ENCODE measurements around the gene CFAP45. TPM values are rescaled to one million over a fixed set of nuclear protein-coding genes. Genes with fewer than 3 reads are reported as not detected.

The CFAP45 gene
- total and polyA plus RNA-seq, 4 experiments from 2014 or later = 0.15 to 0.67 (median 0.52) TPM; not detected in 1

DNA sequence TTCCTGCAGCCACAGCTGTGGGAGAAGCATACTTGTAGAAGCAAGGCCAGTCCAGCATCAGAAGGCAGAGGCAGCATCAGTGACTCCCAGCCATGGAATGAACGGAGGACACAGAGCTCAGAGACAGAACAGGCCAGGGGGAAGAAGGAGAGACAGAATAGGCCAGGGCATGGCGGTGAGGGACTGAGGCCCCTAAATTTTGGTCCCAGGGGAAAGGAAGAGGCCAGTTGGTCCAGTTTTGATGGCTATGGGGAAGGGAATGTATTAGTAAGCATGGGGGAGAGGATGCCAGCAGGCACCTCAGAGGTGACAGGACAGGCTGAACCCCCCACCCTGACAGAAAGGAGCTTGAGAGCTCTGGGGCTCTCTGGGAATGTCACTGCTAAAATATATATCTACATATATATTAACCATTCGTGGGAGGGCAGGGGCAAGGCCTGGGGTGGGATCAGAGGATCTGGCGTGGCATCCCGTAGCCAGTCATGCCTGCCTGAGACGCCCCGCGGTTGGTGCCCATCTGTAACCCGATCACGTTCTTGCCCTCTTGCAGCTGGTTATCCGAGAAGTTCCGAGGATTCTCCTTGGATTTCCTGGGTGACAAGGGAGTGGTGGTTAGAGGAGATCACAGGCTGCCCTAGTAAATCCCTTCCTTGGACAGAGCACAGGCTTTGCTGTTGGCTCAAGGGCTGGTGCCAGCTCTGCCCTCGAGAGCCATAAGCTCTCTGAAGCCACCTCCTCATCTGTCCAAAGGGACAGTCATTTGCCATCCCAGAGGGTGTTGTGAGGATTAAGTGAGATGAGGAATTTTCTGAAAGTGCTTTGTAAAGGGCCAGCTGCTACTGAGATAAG, 18.6 kb upstream of the CFAP45 start:
- CTCF ChIA-PET (ENCODE audit: partially characterized antibody) = no interaction called here
- DNase-seq = no peak
- Histone ChIP-seq H3K27ac (ENCODE audit: low read depth, low read length) (no peak overlapping the region), H3K4me1 (ENCODE audit: insufficient read depth, low read length) (peaks cover 67% of the 10 kb centered on the region), H3K27me3 (ENCODE audit: insufficient read depth, low read length) (no peaks in the 10 kb centered on the region), H3K9me3 (ENCODE audit: control insufficient read depth in 1 of 2, low read length in 2 of 2) (no peaks in the 10 kb centered on the region), H3K36me3 (ENCODE audit: insufficient read depth, low read length) (peaks cover 38% of the 10 kb centered on the region), H3K4me3 (ENCODE audit: low read length in 2 of 2) (no peak overlapping the region)
- peaks cover 48 to 87% (median 69%) of the 10 kb centered on the region in 4 donors for H3K4me1 Mint-ChIP-seq
- intact Hi-C loops (cut with micrococcal nuclease) = no loop called here
- H3K27me3 Mint-ChIP-seq = no peaks in the 10 kb centered on the region
- POLR2A ChIA-PET (ENCODE audit: partially characterized antibody) = interaction anchor here (1.1 kb wide), 1 partner anchor 16 kb away, joined by 3 read pairs; no protein-coding TSS in a partner anchor
- peaks cover 0 to 2% (median 0%) of the 10 kb centered on the region in 8 donors for H3K9me3 Mint-ChIP-seq
- H3K27ac Mint-ChIP-seq = peak overlapping the region; percentile 36 to 100 (median 89)
- peak overlapping the region in 3 of 8 donors; percentile 12 to 47 (median 39) for H3K4me3 Mint-ChIP-seq
- H3K36me3 Mint-ChIP-seq = peaks cover 42 to 74% of the 10 kb centered on the region in 2 donors

GRCh38 chr1:159917533-159918351, 17.8 kb upstream of the CFAP45 start:
- peak overlapping the region; percentile 77 to 100 (median 91) for H3K27ac Mint-ChIP-seq
- no peaks in the 10 kb centered on the region for H3K27me3 ChIP-seq (ENCODE audit: insufficient read depth, low read length)
- peaks cover 0 to 2% (median 0%) of the 10 kb centered on the region in 8 donors for H3K9me3 Mint-ChIP-seq
- peaks cover 50 to 87% (median 72%) of the 10 kb centered on the region in 4 donors for H3K4me1 Mint-ChIP-seq
- peak overlapping the region in 3 of 8 donors; percentile 2 to 39 (median 10) for H3K4me3 Mint-ChIP-seq
- peaks cover 42 to 68% of the 10 kb centered on the region in 2 donors for H3K36me3 Mint-ChIP-seq
- DNase-seq = no peak
- ChIA-PET CTCF (ENCODE audit: partially characterized antibody) (no interaction called here), POLR2A (ENCODE audit: partially characterized antibody) (no interaction called here)
- H3K9me3 ChIP-seq (ENCODE audit: control insufficient read depth in 1 of 2, low read length in 2 of 2) = no peaks in the 10 kb centered on the region
- intact Hi-C loops (cut with micrococcal nuclease) = no loop called here
- no peak overlapping the region for H3K4me3 ChIP-seq (ENCODE audit: low read length in 2 of 2)
- peaks cover 38% of the 10 kb centered on the region for H3K36me3 ChIP-seq (ENCODE audit: insufficient read depth, low read length)
- H3K27me3 Mint-ChIP-seq = no peaks in the 10 kb centered on the region
- H3K27ac ChIP-seq (ENCODE audit: low read depth, low read length) = no peak overlapping the region
- peaks cover 70% of the 10 kb centered on the region for H3K4me1 ChIP-seq (ENCODE audit: insufficient read depth, low read length)

GRCh38 chr1:159916242-159917051, 16.5 kb upstream of the CFAP45 start:
- H3K36me3 Mint-ChIP-seq = peaks cover 42 to 61% of the 10 kb centered on the region in 2 donors
- no peak overlapping the region for H3K27ac ChIP-seq (ENCODE audit: low read depth, low read length)
- H3K27ac Mint-ChIP-seq = peak overlapping the region; percentile 80 to 92 (median 87)

GRCh38 chr1:159915571-159916241, 15.7 kb upstream of the CFAP45 start:
- peaks cover 35 to 54% of the 10 kb centered on the region in 2 donors for H3K36me3 Mint-ChIP-seq
- no peaks in the 10 kb centered on the region for H3K27me3 Mint-ChIP-seq
- Histone ChIP-seq H3K4me1 (ENCODE audit: insufficient read depth, low read length) (peaks cover 70% of the 10 kb centered on the region), H3K36me3 (ENCODE audit: insufficient read depth, low read length) (peaks cover 35% of the 10 kb centered on the region), H3K9me3 (ENCODE audit: control insufficient read depth in 1 of 2, low read length in 2 of 2) (no peaks in the 10 kb centered on the region), H3K4me3 (ENCODE audit: low read length in 2 of 2) (no peak overlapping the region), H3K27ac (ENCODE audit: low read depth, low read length) (no peak overlapping the region), H3K27me3 (ENCODE audit: insufficient read depth, low read length) (no peaks in the 10 kb centered on the region)
- ChIA-PET CTCF (ENCODE audit: partially characterized antibody) (interaction anchor here (0.6 to 3.0 kb wide), 6 partner anchors 8 to 30 kb away, joined by 3 to 16 read pairs (median 4); partner anchors contain the start of gene IGSF9), POLR2A (ENCODE audit: partially characterized antibody) (interaction anchor here (1.2 to 1.4 kb wide), 3 partner anchors 8 to 15 kb away, joined by 3 read pairs; no protein-coding TSS in a partner anchor)
- H3K27ac Mint-ChIP-seq = peak overlapping the region; percentile 80 to 92 (median 87)
- H3K4me3 Mint-ChIP-seq = no peak overlapping the region
- intact Hi-C loops (cut with micrococcal nuclease) = no loop called here
- DNase-seq = no peak
- peaks cover 53 to 89% (median 72%) of the 10 kb centered on the region in 4 donors for H3K4me1 Mint-ChIP-seq
- peaks cover 0 to 2% (median 0%) of the 10 kb centered on the region in 8 donors for H3K9me3 Mint-ChIP-seq

More at GRCh38 chr1:159916242-159917051, 16.5 kb upstream of the CFAP45 start:
- ChIA-PET POLR2A (ENCODE audit: partially characterized antibody) (interaction anchor here (1.2 to 1.4 kb wide), 2 partner anchors 9 to 14 kb away, joined by 3 read pairs; no protein-coding TSS in a partner anchor), CTCF (ENCODE audit: partially characterized antibody) (interaction anchor here (1.4 to 3.0 kb wide), 3 partner anchors 9 to 29 kb away, joined by 3 to 16 read pairs (median 4); partner anchors contain the start of gene IGSF9)
- peaks cover 0 to 2% (median 0%) of the 10 kb centered on the region in 8 donors for H3K9me3 Mint-ChIP-seq
- DNase-seq = no peak
- no peaks in the 10 kb centered on the region for H3K27me3 Mint-ChIP-seq
- peak overlapping the region in 1 of 8 donors; percentile 21 for H3K4me3 Mint-ChIP-seq
- peaks cover 52 to 89% (median 72%) of the 10 kb centered on the region in 4 donors for H3K4me1 Mint-ChIP-seq
- H3K27me3 ChIP-seq (ENCODE audit: insufficient read depth, low read length) = no peaks in the 10 kb centered on the region
- H3K4me3 ChIP-seq (ENCODE audit: low read length in 2 of 2) = no peak overlapping the region
- intact Hi-C loops (cut with micrococcal nuclease) = no loop called here
- H3K9me3 ChIP-seq (ENCODE audit: control insufficient read depth in 1 of 2, low read length in 2 of 2) = no peaks in the 10 kb centered on the region
- H3K36me3 ChIP-seq (ENCODE audit: insufficient read depth, low read length) = peaks cover 38% of the 10 kb centered on the region
- peaks cover 70% of the 10 kb centered on the region for H3K4me1 ChIP-seq (ENCODE audit: insufficient read depth, low read length)

DNA sequence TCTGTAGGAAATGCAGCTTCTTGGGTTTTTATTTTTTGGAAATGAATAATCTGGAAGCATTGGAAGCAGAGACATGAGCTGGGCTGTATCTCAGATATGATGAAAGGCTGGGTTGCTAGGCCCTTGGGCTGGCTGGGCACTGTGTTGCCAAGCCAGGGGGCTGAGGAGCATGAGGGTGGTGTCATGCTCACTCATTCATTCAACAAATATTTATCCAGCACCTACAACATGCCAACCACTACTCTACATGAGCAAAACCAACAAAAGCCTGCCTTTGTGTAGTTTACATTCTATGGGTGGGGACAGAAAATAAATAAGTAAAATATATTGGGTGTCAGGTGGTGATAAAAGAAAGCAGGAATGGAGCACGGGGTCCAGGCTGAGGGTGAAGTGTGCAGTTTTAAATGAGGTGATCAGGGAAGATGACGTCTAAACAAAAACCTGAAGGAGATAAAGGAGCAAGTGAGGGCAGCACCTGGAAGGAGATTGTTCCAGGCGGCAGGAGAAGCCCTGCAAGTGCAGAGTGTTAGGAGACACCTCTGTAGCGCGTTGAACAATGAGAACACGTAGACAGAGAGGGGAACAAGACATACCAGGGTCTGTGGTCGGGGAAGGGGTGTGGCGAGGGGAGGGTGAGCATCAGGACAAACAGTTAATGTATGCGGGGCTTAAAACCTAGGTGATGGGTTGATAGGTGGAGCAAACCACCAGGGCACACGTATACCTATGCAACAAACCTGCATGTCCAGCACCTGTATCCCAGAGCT, 14.5 kb upstream of the CFAP45 start:
- H3K4me3 Mint-ChIP-seq = peak overlapping the region in 2 of 8 donors; percentile 35 to 40
- Histone ChIP-seq H3K9me3 (ENCODE audit: control insufficient read depth in 1 of 2, low read length in 2 of 2) (no peaks in the 10 kb centered on the region), H3K36me3 (ENCODE audit: insufficient read depth, low read length) (peaks cover 22% of the 10 kb centered on the region), H3K27me3 (ENCODE audit: insufficient read depth, low read length) (no peaks in the 10 kb centered on the region), H3K4me3 (ENCODE audit: low read length in 2 of 2) (no peak overlapping the region), H3K27ac (ENCODE audit: low read depth, low read length) (no peak overlapping the region), H3K4me1 (ENCODE audit: insufficient read depth, low read length) (peaks cover 72% of the 10 kb centered on the region)
- peak overlapping the region; percentile 58 to 98 (median 92) for H3K27ac Mint-ChIP-seq
- no peaks in the 10 kb centered on the region for H3K27me3 Mint-ChIP-seq
- peaks cover 60 to 89% (median 73%) of the 10 kb centered on the region in 4 donors for H3K4me1 Mint-ChIP-seq
- intact Hi-C loops (cut with micrococcal nuclease) = no loop called here
- DNase-seq = no peak
- H3K36me3 Mint-ChIP-seq = peaks cover 22 to 41% of the 10 kb centered on the region in 2 donors
- ChIA-PET POLR2A (ENCODE audit: partially characterized antibody) (interaction anchor here (0.9 to 1.2 kb wide), 2 partner anchors 10 to 13 kb away, joined by 3 to 4 read pairs; no protein-coding TSS in a partner anchor), CTCF (ENCODE audit: partially characterized antibody) (interaction anchor here (1.0 to 3.0 kb wide), 4 partner anchors 9 to 117 kb away, joined by 3 to 16 read pairs (median 6); no protein-coding TSS in a partner anchor)
- H3K9me3 Mint-ChIP-seq = peaks cover 0 to 2% (median 0%) of the 10 kb centered on the region in 8 donors
